ENCODE results near the gene DCLK2.

DCLK2 gene

DNA sequence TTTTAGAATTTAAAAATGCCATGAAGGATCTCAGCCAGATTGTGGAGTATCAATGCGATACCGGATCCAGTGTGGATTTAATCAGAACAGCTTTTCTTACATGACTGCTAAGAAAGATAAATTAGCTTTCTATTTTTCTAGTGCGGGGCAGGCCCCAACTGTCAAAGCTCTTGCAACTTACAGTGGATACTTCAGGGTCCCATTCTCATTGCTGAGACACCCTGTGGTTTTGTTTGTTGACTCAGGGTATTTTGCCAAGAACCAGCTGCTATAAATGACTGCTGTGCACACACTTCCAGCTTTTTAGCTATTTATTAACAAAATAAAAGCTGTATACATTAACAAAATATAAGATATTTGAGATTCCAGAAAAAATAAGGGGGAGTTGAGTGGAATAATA, 166.4 kb downstream of the DCLK2 start:
- no peak for DNase-seq

DNA sequence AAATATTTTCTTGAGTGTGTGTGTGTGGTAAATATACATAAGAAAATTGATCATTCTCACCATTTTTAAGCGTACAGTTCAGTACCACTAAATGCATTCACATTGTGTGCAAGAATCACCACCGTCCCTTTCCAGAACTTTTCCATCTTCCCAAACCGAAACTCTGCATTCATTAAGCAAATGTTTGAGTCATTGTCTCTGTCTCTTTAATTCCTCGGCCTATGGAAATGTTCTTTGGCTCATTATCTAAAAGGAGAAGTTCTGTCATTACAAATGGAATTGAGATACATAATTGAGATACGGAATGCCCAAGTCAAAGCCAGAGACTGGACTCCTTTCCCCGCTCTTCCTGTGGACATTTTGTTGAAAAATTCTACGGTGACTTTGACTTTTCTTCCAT, 168.9 kb downstream of the DCLK2 start:
- no peak for DNase-seq

DNA sequence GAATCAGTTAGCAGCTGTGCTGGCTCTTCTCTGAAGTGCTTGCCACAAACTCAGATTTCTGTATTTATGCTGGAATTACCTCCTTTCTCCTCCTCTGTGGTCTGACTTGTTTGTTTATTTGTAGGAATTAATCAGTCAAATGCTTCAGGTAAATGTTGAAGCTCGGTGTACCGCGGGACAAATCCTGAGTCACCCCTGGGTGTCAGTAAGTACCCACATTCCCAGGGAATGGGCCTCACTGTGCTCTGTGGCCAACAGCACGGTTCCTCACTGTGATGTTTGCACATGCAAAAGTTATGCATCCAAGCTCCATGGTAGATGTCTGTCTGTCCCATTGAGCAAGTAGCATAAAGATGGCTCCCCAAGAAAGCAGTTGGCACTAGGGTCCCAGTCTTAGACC, 169.9 kb downstream of the DCLK2 start:
- DNase-seq: no peak

DNA sequence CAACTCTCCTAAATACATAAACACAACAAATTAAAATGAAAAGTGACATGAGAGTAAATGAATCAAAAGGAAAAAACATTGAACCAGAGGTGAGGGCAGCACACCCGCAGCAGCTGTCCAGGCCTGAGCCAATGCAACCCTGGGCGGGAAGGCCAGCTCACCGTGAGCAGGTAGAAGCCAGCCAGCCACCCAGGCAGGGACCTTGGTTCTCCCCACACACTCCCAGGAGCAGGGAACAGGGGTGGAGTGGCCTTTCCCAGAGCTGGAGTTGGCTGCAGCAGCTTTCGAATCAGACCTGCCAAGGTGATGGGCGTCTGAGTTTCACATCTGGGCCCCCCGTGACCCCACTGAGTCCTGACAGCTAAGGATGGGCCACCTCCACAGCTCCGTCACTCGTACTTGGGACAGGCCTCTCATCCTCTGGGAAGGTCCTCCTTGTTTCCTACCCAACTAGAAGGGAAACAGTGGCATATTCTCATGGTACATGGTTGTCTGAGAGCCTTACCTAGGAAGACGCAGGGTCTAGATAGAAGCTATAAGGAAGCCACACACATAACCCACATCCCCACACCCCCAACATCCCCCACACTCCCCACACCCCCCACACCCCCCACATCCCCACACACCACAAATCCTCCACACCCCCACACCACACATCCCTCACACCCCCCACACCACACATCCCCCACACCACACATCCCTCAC, 172.2 kb downstream of the DCLK2 start:
- DNase-seq: no peak

DNA sequence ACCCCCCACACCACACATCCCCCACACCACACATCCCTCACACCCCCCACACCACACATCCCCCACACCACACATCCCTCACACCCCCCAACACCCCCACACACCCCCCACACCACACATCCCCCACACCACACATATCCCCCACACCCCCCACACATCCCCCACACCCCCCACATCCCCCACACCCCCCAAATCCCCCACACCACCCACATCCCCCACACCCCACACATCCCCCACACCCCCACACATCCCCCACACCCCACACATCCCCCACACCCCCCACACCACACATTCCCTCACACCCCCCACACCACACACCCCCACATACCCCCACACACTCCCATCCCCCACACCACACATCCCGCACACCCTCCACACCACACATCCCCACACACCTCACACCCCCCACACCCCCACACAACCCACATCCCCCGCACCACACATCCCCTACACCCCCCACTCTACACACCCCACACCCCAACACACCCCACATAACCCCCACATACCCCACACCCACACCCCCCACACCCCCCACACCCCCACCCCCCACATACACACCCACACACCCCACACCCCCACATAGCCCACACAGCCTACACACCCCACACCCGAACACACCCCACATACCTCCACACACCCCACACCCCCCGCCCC, 172.9 kb downstream of the DCLK2 start:
- no peak for DNase-seq

DNA sequence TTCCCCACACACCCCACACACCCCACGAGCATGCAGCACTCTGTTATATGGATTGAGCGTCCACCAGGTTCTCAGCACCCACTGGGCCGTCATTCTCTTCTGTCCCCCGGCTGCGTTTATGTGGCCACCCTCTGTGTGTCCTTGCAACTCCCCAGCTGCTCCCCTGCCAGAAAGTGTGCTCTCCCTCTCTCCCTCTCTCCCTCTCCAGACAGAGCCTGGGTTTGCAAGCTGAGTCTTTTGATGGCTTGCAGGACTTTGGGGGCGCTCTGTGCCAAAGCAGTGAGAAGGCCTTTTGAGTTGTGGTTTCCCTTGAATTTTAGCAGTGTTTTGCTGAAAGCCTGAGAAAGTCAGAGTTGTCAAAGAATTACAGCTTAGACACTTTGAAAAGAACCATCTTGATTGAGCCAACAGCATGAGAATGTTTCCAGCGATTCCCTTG, 173.5 kb downstream of the DCLK2 start:
- DNase-seq: peak in 1 of 2 donors; percentile 18

DNA sequence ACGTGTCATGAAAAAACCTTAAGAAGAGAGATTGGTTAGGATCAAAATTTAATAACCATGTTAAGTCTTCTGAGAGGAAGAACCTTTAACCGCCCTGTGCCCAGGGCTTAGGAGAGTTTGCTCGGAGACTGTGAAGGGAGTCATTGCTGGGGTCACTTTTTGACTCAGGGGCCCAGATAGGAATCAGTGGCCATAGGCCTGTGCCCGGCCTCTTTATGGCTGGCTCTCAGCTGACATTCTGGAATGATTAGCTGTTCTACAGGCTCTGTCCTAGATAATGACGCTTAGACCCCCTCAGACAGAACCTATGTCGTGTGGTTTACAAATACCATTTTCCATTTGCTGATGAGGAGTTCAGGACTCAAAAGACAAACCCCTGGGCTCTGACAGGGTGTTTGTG, 174.1 kb downstream of the DCLK2 start:
- no peak for DNase-seq

DNA sequence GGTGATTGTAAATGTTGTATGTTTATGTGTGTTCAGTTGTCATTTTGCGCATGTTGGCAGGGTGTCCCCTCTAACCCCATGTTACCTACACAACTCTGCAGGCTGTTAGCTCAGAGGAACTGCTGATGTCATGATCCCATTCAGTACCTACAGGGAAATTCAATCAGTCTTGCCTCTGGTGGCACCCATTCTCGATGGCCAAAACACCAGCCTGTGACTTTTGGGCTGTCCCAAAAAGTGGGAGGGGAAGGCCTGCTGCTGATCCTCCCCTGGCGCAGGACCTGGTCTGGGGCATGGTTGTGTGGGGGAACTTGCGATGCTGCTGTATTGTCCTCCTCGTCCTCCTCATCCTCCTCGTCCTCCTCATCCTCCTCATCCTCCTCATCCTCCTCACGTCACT, 174.5 kb downstream of the DCLK2 start:
- no peak for DNase-seq

DNA sequence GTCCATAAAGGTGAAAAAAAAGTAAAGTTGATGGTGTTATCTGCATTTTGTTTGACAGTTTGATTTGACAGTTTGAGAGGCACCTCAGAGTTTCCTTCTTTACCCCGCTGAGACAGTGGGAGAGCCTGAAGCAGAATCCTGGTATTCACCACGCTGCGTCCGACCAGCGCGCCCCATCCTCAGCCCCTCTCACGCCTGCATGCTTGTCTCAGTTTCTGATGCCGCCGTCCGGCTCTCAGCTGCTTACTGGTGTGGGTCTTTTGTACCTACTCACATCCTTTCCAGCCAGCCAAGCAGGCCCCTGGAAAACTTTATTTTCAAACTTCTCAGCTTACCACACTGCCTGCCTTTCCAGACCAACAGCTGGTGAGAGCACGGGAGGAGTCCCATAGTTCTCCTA, 175.2 kb downstream of the DCLK2 start:
- no peak for DNase-seq

DNA sequence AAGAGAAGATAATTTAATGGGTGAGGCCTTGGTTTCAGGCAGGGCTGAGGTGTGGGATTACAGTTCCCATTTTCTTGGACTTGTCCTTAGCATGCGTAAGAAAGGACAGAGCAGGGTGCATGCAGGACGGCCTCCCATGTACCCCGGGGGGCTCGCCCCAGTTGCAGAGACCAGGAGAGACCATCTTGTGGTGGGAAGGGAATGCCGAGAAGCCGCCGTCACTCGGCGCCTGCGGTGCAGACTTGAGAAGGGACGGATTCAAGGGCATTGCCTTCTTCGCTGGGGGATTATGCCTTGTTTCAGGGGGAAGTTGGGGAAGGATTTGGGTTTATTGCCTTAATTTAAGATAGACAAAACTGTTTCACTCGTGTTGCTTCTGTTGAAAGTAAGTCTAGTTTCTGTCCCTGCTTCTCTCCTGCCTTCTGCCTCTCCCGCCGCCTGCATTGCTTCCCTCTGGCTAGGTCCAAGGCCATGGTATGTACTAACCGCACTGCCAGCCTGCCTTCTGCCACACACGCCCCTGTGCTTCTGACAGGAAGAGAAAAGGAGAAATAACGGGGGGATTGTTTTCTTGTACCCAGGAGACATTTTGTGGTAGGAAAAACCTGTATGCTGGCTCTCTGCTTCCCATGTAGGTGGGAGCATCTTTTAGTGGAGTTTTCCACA, 175.9 kb downstream of the DCLK2 start:
- no peak for DNase-seq

DNA sequence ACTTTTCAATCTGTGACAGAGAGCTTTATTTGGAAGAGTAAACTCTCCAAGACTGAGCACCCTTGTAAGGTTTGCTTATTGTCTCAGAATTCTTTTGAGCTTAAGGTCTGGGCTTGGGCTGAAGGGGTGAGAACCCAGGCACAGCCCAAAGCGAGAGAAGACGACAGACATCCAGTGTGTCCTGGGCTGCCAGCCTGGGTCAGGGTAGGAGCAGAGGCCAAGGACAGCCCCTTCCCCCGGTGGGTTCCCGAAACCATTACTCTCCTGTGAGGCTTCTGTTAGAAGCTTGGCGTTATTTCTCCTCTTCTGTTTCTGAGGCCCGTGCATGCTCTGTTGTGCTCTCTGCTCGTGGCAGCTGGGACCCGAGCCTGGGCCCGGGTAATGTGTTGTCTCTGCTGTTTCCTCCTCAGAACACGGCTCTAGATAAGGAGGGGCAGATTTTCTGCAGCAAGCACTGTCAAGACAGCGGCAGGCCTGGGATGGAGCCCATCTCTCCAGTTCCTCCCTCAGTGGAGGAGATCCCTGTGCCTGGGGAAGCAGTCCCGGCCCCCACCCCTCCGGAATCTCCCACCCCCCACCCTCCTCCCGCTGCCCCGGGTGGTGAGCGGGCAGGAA, 177.5 kb downstream of the DCLK2 start:
- no peak for DNase-seq

DNA sequence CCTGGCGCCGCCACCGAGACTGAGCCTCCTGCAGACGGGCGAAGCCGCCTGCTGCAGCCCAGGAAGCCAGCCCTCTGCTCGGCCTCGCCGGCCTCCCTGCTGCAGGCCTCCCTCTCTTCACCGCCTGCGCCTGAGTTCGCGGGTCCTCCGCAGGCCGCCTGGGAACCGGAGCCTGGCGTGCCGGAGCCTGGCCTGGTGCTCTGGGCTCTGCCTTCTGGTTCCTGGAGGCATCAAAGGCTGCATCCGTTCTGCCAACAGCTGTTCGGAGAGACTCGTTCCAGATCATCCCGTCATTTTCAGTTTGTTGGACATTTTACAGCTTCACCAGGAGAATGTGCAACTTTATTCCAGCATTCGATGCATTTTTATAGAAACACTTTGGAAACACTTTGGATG, 178.0 kb downstream of the DCLK2 start:
- DNase-seq: no peak

DNA sequence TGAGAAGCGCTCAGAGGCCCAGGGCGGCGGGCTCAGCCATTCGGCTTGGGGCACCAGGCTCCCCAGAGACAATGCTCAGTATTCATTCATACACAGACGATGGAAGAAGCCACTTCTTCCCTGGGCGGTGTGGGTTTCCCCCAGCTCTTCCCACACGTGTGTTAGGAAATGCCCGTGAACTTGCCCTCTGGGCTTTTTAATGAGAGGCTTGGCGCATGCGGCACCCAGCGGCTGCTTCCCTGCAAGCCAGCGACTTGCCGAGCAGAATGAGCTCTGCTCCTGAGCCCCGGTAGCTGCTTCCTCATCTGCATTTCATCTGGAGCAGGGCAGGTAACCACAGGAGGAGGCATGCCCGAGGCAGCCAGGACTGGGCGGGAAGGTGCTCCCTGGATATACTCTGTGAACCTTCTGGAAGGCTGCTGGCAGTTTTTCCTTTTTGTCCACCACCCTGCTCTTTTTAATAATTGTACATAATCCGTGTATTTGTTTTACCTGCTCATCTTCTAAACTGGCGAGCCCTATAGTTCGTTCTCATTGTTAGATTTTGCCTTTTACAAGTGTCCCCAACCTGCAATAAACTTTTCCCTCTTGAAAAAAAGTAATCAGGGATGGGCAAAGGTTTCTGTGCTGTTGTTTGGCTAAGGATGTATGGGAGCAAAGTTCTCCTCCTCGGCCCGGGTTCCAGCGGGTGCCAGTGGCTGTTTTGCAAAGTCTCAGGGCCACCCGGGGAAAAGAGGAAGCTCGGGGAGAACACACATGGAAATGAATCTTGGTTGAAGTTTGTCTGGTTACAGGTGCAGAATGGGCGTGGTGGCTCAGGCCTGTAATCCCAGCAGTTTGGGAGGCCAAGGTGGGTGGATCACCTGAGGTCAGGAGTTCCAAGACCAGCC, 178.8 kb downstream of the DCLK2 start:
- DNase-seq: no peak

DNA sequence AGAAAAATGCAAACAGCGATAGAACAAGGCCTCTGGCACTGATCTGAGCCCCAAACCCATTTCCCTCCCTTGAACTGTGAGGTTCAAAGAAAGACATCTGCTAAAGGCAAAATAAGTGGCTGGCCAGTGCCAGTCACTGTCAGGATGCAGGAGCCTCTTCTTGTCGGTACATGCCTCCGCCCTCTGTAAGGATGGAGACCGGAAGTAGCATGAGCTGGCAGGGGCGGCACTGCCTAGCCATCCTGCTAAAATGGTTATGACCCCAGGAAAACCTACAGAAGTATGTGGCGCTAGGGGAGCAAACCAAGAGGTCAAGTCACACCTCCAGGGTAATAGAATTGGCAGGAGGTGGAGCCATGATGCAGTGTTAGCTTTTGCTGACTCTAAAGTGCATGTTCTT, 180.3 kb downstream of the DCLK2 start:
- DNase-seq: no peak

DNA sequence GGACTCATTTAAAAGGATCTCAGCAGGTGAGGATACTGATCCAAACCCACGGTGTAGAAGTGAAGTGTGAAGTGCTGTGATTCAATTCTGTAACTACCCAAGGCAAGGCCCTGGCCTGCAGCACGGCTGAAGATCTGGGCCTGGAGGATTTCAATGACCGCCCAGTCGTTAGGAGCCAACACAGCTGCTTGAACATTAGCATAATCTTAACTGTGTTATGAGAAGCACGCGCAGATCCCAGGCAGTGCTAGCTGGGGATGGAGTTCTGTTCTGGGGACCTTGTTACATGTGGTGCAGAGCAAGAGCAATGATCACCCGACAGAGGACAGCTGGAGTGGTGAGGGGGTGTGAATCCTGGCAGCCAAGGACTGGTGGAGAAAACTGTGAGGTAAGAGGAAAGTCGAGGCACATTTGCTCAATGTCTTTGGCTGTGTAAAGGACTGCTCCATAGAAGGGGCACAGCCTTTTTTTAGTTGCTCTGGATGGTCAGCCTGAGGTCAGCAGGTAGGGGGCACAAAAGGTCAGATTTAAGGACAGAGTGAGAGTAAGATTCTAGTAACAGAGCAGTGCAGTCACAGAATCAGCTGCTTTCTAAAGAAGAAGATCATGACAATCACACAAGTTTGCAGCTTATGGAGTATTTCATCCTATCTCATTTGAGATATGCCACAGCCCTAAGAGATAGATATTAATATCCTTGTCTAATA, 181.8 kb downstream of the DCLK2 start:
- no peak for DNase-seq

DNA sequence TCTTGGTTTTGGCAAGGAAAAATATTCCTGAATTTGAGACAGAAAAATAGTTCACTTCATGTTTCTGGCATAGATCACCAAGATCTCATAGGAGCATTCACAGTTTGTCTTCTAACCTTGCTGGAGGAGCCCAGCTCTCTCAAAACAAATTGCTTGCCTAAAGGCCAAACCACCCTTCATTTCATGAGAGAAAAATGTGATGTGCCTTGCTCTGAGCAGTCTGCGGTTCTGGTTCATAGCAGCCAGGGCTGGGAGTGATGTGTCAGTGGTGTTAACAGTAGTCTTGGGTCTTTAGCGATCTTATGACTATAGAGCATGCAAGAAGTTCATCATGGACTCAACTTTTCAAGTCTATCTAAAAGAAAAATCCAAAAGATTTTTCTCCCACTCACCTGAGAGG, 183.3 kb downstream of the DCLK2 start:
- DNase-seq: no peak

DNA sequence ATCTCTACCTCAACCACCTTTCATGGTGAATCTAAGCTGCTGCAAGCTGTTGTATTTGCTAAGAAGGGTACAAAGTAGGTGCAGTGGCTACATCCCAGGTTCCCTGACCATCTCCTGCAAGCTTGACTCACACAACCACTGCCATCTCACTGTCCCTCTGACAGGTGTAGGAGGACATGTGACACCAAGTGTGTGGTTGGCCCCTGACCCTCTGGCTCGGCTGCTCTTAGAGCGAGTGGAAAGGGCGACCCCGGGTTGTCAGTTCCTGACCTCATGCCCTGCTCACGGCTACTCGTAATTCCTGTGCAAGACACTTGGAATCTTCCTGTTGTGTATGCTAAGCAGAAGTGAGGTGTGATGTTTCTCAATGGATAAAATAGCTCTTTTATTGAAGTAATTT, 184.4 kb downstream of the DCLK2 start:
- DNase-seq: no peak

DNA sequence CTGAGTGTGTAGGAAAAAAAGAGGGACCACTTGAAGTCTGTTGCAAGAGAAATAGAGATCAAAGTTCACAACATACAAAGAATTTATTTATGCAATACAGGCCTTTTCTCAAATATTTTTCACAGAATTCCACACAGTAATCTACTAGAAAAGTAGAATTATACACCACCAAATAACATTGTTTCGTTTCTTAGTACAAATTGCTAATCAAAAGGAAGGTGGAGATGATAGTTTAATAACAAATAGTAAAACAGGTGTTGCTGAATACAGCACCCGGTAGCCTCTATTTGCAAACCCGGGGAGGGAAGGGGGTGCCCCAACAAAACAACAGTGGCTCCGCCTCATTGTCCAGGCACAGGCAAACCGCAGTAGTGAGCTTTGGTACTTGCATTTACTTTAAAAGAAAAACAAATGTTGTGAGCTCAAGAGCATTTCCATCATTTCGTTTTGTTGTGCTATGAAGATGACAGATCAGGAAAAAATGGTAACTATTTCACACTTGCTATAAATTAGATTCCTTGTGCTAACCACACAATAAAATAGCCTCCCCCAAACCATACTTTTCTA, 186.4 kb downstream of the DCLK2 start:
- no peak for DNase-seq

DNA sequence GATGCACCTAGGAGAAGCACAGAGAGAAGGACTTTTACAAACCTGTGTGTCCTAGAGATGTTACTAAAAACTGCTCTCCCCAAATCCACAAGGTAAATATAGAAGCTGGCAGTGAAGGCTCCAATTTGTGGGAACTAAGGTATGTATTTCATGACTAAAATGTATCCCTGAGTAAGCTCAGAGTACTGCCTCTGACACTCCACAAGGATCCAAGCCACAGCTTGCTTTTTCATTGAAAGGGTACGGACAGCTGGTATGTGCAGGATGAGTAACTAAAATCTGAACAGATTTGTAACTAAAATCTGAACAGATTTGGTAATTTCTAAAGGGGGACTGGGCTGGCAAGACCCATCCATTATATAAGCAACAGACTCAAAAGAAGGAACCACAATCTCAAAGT, 187.6 kb downstream of the DCLK2 start:
- no peak for DNase-seq

DNA sequence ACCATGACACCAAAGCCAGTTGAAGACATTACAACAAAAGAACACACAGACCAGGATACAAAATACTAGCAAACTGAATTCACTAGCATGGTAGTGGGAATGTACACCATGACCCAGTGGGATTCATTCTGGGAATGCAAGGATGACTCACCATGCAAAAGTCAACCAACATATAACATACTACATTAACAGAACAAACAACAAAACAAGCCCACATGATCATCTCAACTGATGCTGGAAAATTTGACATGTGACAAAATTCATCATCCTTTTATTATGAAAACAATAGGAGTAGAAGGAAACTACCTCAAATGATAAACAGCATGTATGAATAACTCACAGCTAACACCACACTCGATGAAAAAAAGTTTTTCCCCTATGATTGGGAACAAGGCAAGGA, 190.2 kb downstream of the DCLK2 start:
- DNase-seq: no peak

DNA sequence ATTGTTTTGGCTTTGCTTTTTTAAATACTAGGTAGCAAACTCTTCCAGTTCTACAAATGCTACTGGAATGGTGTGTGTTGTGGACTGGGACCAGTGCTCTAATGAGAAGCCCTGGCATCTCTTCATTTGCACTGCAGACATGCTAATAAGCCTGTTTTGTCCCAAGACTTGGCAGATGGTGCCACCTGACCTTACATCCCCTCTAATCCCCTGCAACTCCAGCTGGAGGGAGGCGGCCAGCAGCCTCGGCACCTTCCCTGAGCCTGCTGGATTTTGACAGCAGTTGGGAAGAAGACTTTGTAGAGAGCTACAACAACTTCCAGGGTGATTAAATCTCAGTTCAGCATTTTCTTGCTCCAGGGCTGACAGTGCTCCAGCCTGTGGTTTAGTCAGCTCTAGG, 200.0 kb downstream of the DCLK2 start:
- DNase-seq: no peak

All from hippocampal formation (tissue), 2 donors.